KG1 (cell line): ENCODE measurements around the gene LYZL4.

Source experiments
- DNase-seq: peaks from one replicate; lab custom pipeline; 2025; lab: John Stamatoyannopoulos, UW

Gene LYZL4

DNA sequence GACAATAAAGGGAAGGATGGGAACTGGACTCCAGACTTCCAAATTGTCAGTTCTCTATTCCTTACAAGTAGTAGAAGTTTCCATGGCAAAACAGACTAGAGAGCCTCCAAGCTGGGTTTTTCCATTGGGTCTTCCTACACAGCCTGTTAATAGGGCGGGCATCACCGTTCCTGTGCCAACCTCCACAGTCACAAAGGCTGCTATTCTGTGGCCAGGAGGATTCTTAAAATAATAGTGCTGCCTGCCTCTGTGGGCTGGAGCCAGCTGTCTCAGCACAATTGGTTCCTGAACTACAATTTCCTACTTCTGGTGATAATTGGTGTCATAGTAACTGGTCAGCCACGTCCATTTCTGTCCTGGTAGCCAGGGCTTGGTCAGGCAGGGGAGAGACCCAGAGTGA is 38.6 kb downstream of the LYZL4 start:
- no peak for DNase-seq

DNA sequence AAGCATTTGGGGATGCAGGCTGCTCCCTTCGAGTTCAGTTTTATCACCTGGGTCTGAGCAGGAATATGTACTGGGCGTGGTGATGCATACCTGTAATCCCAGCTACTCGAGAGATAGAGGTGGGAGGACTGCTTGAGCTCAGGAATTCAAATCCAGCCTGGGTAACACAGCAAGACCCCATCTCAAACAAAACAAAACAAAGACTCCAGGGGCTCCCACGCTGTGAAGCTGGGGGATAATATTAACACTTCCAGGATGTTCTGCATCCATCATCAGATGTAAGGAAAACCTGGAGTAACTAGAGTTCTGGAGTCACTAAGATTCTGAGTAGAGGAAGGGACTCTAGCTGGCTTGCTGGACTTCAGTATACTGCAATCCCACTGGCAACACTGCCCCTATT is 40.6 kb downstream of the LYZL4 start:
- no peak for DNase-seq

DNA sequence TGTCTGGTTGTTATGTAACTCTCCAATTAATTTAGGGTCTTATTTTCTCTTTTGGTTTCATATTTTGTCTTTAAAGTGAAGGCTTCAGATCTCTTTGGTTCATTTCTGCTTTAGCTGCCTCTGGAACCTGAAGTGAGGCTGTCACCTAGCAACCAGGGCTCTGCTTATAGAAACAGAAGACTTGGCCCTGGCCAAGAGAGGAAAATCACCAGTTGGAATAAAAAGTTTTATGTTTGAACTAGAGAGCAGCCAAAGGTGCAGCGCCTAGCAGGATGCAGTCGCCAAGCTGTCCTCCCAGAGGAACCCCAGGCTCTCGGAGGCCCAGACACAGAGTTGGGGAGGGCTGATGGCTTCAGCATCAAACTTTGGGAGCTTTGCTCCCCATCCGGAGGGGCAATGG is 41.1 kb downstream of the LYZL4 start:
- DNase-seq = no peak

DNA sequence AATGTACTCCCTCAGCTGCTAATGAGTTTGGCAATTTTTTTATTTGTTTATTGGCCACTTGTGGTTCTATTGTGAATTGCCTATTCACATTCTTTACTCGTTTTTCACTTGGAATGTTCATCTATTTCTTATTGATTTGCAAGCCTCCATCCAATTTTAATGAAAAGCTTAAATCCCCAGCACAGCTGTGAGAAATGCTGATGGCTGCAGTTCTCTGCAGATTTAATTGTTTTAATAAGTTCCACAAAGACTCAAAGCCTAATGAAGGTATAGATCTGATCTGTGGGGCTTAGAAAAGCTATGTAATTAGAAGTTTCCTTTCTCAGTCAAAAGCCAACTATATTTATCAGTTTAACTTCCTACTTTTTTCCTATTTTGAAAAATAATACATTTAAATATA is 41.5 kb downstream of the LYZL4 start:
- DNase-seq = no peak

DNA sequence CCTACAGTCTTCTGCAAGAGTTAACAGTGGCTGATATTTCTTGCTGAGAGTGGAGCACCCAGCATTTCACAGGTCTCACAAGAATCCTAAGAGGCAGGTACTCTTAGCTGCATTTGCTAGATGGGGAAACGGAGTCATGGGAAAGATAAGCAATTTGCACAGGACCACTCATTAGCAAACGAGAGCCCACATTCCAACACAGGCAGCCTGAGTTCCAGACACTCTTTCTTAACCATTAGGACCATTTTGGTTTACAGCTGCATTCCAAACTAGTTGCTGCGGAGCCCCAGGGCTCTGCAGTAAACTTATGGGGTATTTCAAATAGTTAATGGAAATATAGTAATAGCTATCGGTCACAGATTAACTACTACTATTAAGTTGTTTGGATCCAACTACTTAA is 42.5 kb downstream of the LYZL4 start:
- no peak for DNase-seq

DNA sequence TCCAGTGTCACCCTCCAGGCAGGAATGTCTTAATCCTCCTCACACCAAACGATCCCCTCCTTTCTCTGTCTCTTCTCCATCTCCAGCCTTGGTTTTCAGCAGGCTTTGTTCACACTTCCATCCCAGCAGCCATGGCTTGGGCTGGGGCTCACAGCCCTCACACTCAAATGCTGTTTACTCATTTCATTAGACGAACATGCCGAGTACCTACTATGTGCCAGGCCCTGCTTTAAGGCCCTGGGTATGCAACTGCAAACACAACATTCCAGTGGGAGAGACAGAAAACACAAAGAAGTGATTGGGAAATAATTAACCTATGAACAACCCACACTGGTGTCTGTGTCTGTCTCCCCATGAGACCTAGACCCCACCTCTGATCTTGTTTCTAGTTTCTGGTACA is 43.9 kb downstream of the LYZL4 start:
- DNase-seq = no peak

DNA sequence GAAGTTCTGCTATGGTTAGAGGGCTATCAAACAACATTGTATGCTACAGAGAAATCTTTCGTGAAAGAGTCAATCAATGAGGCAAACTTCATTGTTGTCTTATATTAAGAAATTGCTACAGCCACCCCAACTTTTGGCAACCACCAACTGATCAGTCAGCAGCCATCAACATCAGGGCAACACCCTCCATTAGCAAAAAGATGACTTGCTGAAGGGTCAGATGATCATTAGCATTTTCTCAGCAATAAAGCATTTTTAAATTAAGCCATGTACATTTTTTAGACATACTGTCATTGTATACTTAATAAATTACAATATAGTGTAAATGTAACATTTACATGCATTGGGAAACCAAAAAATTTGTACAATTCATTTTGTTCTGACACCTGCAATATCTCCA is 53.1 kb downstream of the LYZL4 start:
- DNase-seq = no peak

DNA sequence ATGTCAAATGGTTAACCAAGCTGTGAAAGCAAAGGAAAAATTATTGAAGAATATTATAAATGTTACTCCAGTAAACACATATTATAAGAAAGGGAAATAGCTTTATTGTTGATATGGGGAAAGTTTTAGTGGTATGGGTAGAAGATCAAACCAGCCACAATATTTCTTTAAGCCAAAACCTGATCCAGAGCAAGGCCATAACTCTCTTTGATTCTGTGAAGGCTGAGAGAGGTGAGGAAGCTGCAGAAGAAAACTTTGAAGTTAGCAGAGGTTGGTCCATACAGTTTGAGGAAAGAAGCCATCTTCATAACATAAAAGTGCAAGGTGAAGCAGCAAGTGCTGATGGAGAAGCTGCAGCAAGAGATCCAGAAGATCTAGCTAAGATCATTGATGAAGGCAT is 54.8 kb downstream of the LYZL4 start:
- no peak for DNase-seq

DNA sequence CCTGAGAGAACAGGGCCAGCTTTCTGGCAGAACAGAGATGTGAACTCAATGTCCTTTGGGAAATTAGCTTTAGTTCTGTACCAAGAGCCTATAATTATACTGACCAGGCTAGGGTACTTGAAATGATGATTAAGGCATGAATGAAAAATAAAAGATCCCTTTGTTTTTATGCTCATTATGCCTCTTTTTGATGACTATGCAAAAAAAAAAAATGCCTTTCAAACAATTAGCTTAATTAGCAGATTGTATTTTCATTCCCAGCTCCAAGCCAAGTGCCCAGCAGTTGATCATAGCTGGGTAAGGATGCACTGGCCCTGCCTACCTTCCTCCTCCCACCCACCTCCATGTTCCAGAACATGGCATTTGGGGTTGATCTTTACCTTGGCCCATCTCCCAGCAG is 56.8 kb downstream of the LYZL4 start:
- no peak for DNase-seq

DNA sequence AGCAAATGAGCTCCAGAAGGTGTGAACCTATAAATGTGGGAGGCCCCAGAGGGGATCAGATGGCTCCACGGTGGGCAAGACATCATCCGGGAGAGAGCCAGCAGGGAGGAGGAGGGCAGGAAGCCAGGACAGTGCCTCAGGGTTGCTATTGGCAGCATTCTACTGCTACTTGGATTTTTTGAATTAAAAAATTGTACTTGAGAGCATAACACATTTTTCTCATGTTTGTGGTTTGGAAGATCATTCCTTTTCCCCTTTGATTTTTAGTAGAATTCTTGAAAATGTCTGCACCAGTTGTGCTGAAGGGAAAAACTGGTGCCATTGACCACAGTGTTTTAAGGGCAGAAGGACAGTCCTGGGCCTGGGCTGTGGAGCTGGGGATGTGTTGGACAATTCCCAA is 59.2 kb downstream of the LYZL4 start:
- no peak for DNase-seq

DNA sequence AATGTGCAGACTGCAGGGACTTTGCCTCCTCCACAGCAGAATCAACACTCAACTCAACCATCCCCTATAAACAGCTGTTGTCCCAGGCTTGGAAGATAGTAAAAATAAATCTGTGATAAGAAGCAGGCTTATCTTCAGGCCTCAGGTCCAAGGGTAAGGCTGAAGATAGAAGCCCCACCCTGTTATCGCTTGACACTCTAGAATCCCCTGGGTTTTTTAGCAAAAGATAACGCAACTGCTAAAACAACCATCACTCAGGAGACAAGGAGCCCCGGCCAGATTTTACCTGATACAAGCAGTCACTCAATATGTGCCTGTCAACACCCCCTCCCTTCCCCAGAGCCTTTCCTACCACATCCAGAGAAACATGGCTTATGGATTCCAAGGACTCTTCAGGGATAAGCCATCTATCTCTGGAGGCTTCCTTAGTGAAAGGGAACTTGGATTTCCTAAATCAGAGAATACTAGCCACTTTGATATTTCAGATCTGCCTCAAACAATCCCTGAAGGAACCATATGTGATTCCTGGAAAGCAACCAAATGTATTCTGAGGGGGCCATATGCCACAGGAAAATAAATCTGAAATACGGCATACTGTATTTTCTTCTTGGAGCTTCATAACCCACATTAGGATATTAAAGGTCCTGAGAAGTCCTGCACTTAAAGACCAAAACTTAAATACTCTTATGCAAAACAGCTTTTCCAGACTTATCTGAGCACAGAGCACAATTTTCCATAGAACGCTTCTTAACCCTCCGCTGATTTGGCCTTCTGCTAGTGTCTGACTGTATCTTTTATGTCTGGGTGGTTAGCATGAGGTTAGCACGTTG is 60.4 kb downstream of the LYZL4 start:
- DNase-seq = no peak

DNA sequence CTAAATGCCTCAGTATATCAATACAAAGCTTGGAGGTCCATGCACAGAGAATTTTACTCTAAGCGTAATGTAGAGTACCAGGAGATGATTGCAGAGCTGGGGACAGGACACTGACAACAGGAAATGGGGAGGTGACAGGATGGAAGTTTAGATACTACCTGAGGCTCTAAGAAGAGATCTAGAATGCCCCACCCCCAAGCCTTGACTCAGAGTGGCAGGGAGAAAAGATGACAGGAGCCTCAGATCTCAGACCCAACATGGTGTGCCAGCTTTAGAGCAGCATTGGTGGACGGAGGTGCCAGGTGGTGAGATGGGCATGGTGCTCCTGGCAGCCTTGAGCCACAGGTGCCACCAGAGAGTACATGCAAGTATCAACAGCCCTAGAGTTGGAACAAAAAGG is 62.5 kb downstream of the LYZL4 start:
- DNase-seq = no peak
